Motor neuron (in vitro differentiated cells): ENCODE measurements around the gene BCORL1. TPM values are rescaled to one million over a fixed set of nuclear protein-coding genes. Genes with fewer than 3 reads are reported as not detected.

Source experiments
- ATAC-seq, 8 experiments: fragments of 200-7000 bp; cut with Tn5 transposase; replicated peaks in 6 of 8; 2 replicates each; pipeline ENCODE4 v1.8.0; 2021; ENCODE audit warnings: mild to moderate bottlenecking in 8 of 8, moderate library complexity in 8 of 8
- H3K27ac ChIP-seq, 2 donors: fragments of 250-450 bp; sonication (Bioruptor Pico); 2 replicates each; pipeline ENCODE4 v1.9.0; 2021; ENCODE audit warnings: antibody characterized with exemption in 2 of 2, mild to moderate bottlenecking in 2 of 2, moderate library complexity in 1 of 2
- H3K4me1 ChIP-seq, 2 donors: fragments of 250-450 bp; sonication (Bioruptor Pico); replicated peaks in 1 of 2; 2 replicates each; pipeline ENCODE4 v1.6.1; 2021; ENCODE audit warnings: antibody characterized with exemption in 2 of 2, mild to moderate bottlenecking in 2 of 2, moderate library complexity in 1 of 2
- H3K4me3 ChIP-seq, 5 donors: fragments of 250-450 bp; sonication (Bioruptor Pico); 2 replicates each; pipeline ENCODE4 v1.9.0; 2021; ENCODE audit warnings: antibody characterized with exemption in 5 of 5, mild to moderate bottlenecking in 5 of 5, moderate library complexity in 4 of 5
- WGBS, 10 experiments: fragments of 450-650 bp; shearing (Covaris generic); methylation state at CpG; one replicate each; pipeline ENCODE4 v1.0.0; 2022; 5-methylcytosine and 5-hydroxymethylcytosine counted together
- in situ Hi-C, 9 experiments: fragments of 400-800 bp; cut with MboI; loops; one replicate each; pipeline ENCODE4 v1.15.0; 2021; ENCODE audit warnings: low sequenced_read_pairs in 9 of 9, low pct_unique_long_range_greater_than_20kb in 2 of 9; ENCODE audit not compliant: unreplicated experiment in 9 of 9
- total RNA-seq, 8 experiments: library from RNA; unstranded; fragments of 300-600 nt; gene quantifications; 2 replicates each; pipeline versions ENCODE4 v1.2.3 to v1.2.4, GENCODE V29; 2022

BCORL1 gene
- total RNA-seq, 8 experiments from 2014 or later, result 1.7 to 13.3 (median 5.9) TPM

GRCh38 chrX:129956145-129956544 lies 26.3 kb upstream of the BCORL1 start:
- Histone ChIP-seq H3K4me3 (no peak overlapping the region), H3K4me1 (peaks cover 23 to 31% of the 10 kb centered on the region in 2 donors), H3K27ac (no peak overlapping the region)
- in situ Hi-C loops, result no loop called here
- no peak for ATAC-seq
- WGBS, 10 experiments, result 50 to 100% (median 60%) methylated on average over 1 to 2 of the region's 10 CpGs; no CpG with 5 or more reads in 7 of the 10 experiments

- Histone ChIP-seq H3K4me3 (peak overlapping the region; percentile 16 to 27 (median 21)), H3K27ac (peak overlapping the region in 1 of 2 donors; percentile 44), H3K4me1 (peaks cover 29 to 35% of the 10 kb centered on the region in 2 donors)
- in situ Hi-C loops, result no loop called here
- ATAC-seq, result no peak
- WGBS, 10 experiments, result 40% methylated on average over 1 of the region's 20 CpGs; no CpG with 5 or more reads in 9 of the 10 experiments
These were observed 25.7 kb upstream of the BCORL1 start for GRCh38 chrX:129956765-129957164.

GRCh38 chrX:129957241-129958082 lies 25.0 kb upstream of the BCORL1 start:
- in situ Hi-C loops, result no loop called here
- Histone ChIP-seq H3K4me3 (peak overlapping the region; percentile 16 to 27 (median 21)), H3K27ac (no peak overlapping the region), H3K4me1 (peaks cover 27 to 31% of the 10 kb centered on the region in 2 donors)
- WGBS, 10 experiments, result 25 to 53% methylated on average over 2 to 4 of the region's 56 CpGs; no CpG with 5 or more reads in 8 of the 10 experiments
- peak; percentile 19 to 90 (median 74) for ATAC-seq

GRCh38 chrX:129958083-129958465 lies 24.4 kb upstream of the BCORL1 start:
- H3K27ac ChIP-seq, result no peak overlapping the region
- in situ Hi-C loops, result no loop called here
- no peak for ATAC-seq
- no peak overlapping the region for H3K4me3 ChIP-seq
- peaks cover 21 to 26% of the 10 kb centered on the region in 2 donors for H3K4me1 ChIP-seq
- 44 to 100% (median 68%) methylated on average over 1 to 3 of the region's 7 CpGs; no CpG with 5 or more reads in 6 of the 10 experiments for WGBS, 10 experiments

GRCh38 chrX:129958814-129959492 lies 23.5 kb upstream of the BCORL1 start:
- H3K4me3 ChIP-seq, result peak overlapping the region in 1 of 5 donors; percentile 14
- H3K4me1 ChIP-seq, result peaks cover 20 to 24% of the 10 kb centered on the region in 2 donors
- H3K27ac ChIP-seq, result peak overlapping the region; percentile 34 to 66
- in situ Hi-C loops, result no loop called here
- WGBS, 10 experiments, result 23% methylated on average over 6 of the region's 13 CpGs; no CpG with 5 or more reads in 9 of the 10 experiments
- no peak for ATAC-seq

- in situ Hi-C loops, result no loop called here
- peaks cover 20 to 24% of the 10 kb centered on the region in 2 donors for H3K4me1 ChIP-seq
- H3K4me3 ChIP-seq, result peak overlapping the region in 3 of 5 donors; percentile 13 to 18 (median 14)
- peak overlapping the region; percentile 34 to 66 for H3K27ac ChIP-seq
- 12% methylated on average over 7 of the region's 19 CpGs; no CpG with 5 or more reads in 9 of the 10 experiments for WGBS, 10 experiments
- peak; percentile 42 to 78 (median 70) for ATAC-seq
These were observed 23.0 kb upstream of the BCORL1 start for GRCh38 chrX:129959493-129959832.

- H3K27ac ChIP-seq, result no peak overlapping the region
- H3K4me1 ChIP-seq, result peaks cover 20 to 23% of the 10 kb centered on the region in 2 donors
- H3K4me3 ChIP-seq, result no peak overlapping the region
- WGBS, 10 experiments, result 34 to 67% methylated on average over 1 to 7 of the region's 26 CpGs; no CpG with 5 or more reads in 8 of the 10 experiments
- in situ Hi-C loops, result no loop called here
- peak in 5 of 8 experiments; percentile 49 to 67 (median 64) for ATAC-seq
These were observed 21.0 kb upstream of the BCORL1 start for GRCh38 chrX:129961180-129962083.

GRCh38 chrX:129963729-129964128 lies 18.7 kb upstream of the BCORL1 start:
- Histone ChIP-seq H3K4me1 (peaks cover 17 to 19% of the 10 kb centered on the region in 2 donors), H3K27ac (no peak overlapping the region), H3K4me3 (no peak overlapping the region)
- WGBS, 10 experiments, result no CpG with 5 or more reads among the region's 8 CpGs
- in situ Hi-C loops, result no loop called here
- no peak for ATAC-seq

- H3K4me3 ChIP-seq, result no peak overlapping the region
- H3K27ac ChIP-seq, result no peak overlapping the region
- peaks cover 6 to 8% of the 10 kb centered on the region in 2 donors for H3K4me1 ChIP-seq
- in situ Hi-C loops, result no loop called here
- WGBS, 10 experiments, result 42 to 100% (median 75%) methylated on average over 1 to 4 of the region's 6 CpGs; no CpG with 5 or more reads in 6 of the 10 experiments
- ATAC-seq, result no peak
These were observed 17.3 kb upstream of the BCORL1 start for GRCh38 chrX:129965166-129965565.

GRCh38 chrX:129968968-129969367 lies 13.5 kb upstream of the BCORL1 start:
- Histone ChIP-seq H3K4me1 (no peaks in the 10 kb centered on the region), H3K27ac (no peak overlapping the region), H3K4me3 (no peak overlapping the region)
- ATAC-seq, result no peak
- 24 to 100% (median 90%) methylated on average over 1 to 3 of the region's 3 CpGs; no CpG with 5 or more reads in 5 of the 10 experiments for WGBS, 10 experiments
- in situ Hi-C loops, result no loop called here

- no peak for ATAC-seq
These were observed 6.0 kb upstream of the BCORL1 start for GRCh38 chrX:129976441-129976840.

GRCh38 chrX:129979207-129979920 lies 3.1 kb upstream of the BCORL1 start:
- Histone ChIP-seq H3K4me3 (no peak overlapping the region), H3K27ac (peak overlapping the region in 1 of 2 donors; percentile 69), H3K4me1 (peaks cover 0 to 6% of the 10 kb centered on the region in 2 donors)
- WGBS, 10 experiments, result 33 to 40% methylated on average over 1 to 9 of the region's 35 CpGs; no CpG with 5 or more reads in 8 of the 10 experiments
- no peak for ATAC-seq
- in situ Hi-C loops, result no loop called here

More at GRCh38 chrX:129976441-129976840, 6.0 kb upstream of the BCORL1 start:
- in situ Hi-C loops, result no loop called here
- no peak overlapping the region for H3K4me3 ChIP-seq
- peaks cover 0 to 6% of the 10 kb centered on the region in 2 donors for H3K4me1 ChIP-seq
- no peak overlapping the region for H3K27ac ChIP-seq
- 43 to 100% (median 45%) methylated on average over 1 to 2 of the region's 5 CpGs; no CpG with 5 or more reads in 7 of the 10 experiments for WGBS, 10 experiments
